Activated T-helper 9 cell treated with anti-CD3 and anti-CD28 coated beads, Interleukin-2, amount 50 U/mL, for 16 hours (primary cell): ENCODE results near the gene ZNF460.

ENCODE experiments used
- DNase-seq: peaks from one replicate; pipeline ENCODE4 v3.0.0-alpha.2; 2020; ENCODE audit warnings: low read depth

Gene ZNF460

GRCh38 chr19:57280962-57281400 is 696 bp downstream of the ZNF460 start:
- DNase-seq, result no peak

GRCh38 chr19:57282011-57282643 is 1.8 kb downstream of the ZNF460 start:
- DNase-seq, result no peak

- DNase-seq, result no peak
Measured at GRCh38 chr19:57288373-57288772, 8.1 kb downstream of the ZNF460 start.

- DNase-seq, result no peak
Measured at GRCh38 chr19:57290970-57291369, 10.7 kb downstream of the ZNF460 start.

GRCh38 chr19:57292547-57292946 is 12.3 kb downstream of the ZNF460 start:
- no peak for DNase-seq

DNA sequence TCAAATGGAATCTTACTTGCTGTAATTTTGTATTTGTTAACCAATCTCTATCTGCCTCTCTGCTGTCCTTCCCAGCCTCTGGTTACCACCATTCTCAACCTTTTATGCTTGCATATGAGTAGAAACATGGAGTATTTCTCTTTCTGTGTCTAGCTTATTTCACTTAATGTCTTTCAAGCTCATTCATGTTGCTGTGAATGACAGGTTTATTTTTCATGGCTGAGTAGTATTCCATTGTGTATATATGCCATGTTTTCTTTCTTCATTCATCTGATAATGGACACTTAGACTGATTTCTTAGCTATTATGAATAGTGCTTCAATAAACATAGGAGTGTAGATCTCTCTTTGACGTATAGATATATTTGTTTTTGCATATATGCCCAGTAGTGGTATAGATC is 13.4 kb downstream of the ZNF460 start:
- no peak for DNase-seq

- DNase-seq, result no peak
Measured at GRCh38 chr19:57302020-57302465, 21.8 kb downstream of the ZNF460 start.

GRCh38 chr19:57302727-57303401 is 22.6 kb downstream of the ZNF460 start:
- DNase-seq, result no peak

GRCh38 chr19:57305056-57305455 is 24.8 kb downstream of the ZNF460 start:
- no peak for DNase-seq

GRCh38 chr19:57308514-57308913 is 28.2 kb downstream of the ZNF460 start:
- no peak for DNase-seq

GRCh38 chr19:57310792-57311191 is 30.5 kb downstream of the ZNF460 start:
- no peak for DNase-seq

DNA sequence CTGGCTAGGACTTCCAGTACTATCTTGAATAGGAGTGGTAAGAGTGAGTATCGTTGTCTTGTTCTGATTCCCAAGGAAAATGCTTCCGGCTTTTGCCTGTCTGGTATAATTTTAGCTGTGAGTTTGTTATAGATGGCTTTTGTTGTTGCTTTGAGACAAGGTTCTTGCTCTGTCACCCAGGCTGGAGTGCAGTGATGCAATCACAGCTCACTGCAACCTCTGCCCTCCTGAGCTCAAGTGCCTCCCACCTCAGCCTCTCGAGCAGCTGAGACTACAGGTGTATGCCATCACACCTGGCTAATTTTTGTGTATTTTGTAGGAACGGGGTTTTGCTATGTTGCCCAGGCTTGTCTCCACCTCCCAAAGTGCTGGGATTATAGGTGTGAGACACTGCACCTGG is 33.9 kb downstream of the ZNF460 start:
- DNase-seq, result no peak

- DNase-seq, result no peak
Measured at GRCh38 chr19:57317503-57317902, 37.2 kb downstream of the ZNF460 start.

- no peak for DNase-seq
Measured at GRCh38 chr19:57319869-57320179, 39.5 kb downstream of the ZNF460 start.

- peak; percentile 84 for DNase-seq
Measured at GRCh38 chr19:57320180-57321084, 40.1 kb downstream of the ZNF460 start, which contains the start of gene ZNF543. ZNF543 (plus strand) TSS chr19:57320472; CDS start chr19:57320854, 382 bp downstream.

DNA sequence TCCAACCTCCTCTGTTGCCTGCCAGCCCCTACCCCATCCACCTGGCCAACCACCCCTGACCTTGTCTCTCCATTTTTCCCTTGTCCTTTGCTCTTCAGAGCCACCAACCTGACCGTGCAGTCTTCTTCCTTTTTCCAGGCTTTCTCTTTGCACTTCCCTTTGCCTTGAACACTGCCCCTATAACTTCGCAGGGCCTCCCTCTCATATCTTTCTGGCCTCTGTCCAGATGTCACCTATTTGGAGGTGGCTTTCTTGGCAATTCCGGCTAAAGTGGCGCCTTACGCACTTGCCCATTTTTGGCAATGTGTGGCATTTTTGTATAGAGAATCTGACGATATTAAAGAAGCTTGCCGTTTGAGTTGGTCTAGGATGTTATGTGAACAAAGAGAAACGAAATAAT is 40.8 kb downstream of the ZNF460 start:
- no peak for DNase-seq

GRCh38 chr19:57321751-57322150 is 41.5 kb downstream of the ZNF460 start:
- no peak for DNase-seq

- no peak for DNase-seq
Measured at GRCh38 chr19:57324992-57325391, 44.7 kb downstream of the ZNF460 start.

GRCh38 chr19:57327993-57328392 is 47.7 kb downstream of the ZNF460 start:
- no peak for DNase-seq

DNA sequence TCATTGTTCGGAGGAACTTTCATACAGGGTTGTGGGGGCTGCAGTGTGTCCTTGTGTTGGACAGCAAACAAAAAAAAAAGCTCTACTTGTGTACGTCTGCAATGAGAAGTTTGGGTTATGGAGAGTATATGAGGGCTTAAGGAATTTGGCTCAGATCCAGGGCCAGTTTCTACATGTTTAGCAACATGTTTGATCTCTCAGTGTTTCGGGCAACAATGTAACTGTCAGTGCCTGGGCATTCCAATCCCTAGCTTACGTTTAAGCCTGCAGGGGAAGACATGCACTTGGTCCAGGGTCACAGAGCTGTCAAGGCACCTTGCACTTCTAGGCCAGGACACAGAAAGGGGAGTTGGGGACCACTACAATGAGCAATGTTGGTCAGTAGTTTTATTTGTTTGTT is 53.9 kb downstream of the ZNF460 start:
- no peak for DNase-seq

DNA sequence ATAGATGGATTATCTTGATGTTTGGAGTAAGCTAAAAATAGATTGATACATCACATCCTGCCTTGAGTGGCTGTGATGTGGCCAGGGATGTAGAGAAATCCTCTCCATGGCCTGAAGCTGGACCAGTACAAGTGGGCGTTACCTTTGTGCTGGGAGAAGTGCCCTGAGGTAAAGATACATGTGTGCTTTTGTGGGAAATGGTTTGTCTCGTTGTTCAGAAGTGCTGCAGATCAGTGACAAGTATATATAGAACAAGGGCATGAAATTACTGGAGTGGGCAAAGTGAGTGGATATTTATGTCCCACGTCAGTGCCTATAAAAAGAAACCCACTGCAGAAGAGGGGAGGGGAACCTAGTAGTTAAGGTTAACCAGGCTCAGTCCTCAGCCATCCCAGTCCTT is 58.6 kb downstream of the ZNF460 start:
- no peak for DNase-seq

- no peak for DNase-seq
Measured at GRCh38 chr19:57342582-57342981, 62.3 kb downstream of the ZNF460 start.
